ENCODE measurements around the gene UPF1.
A peak's percentile ranks its signal among the peaks of the same experiment; 100 is the strongest.

The UPF1 gene

GRCh38 chr19:18865106-18865972 is 33.6 kb downstream of the UPF1 start:
- TF ChIP-seq CTCF (IDR thresholded peaks at IDR 0.05) = no peak
- no peaks in the 10 kb centered on the region for H3K9me3 ChIP-seq
- H3K4me3 ChIP-seq = no peak overlapping the region
- no peak overlapping the region for H3K27ac ChIP-seq
- intact Hi-C loops (cut with DNase I; ENCODE audit: low total_unique reads) = no loop called here
- H3K27me3 ChIP-seq = peaks cover 0 to 20% of the 10 kb centered on the region in 2 donors
- H3K36me3 ChIP-seq = peaks cover 75 to 84% (median 80%) of the 10 kb centered on the region in 3 donors
- DNase-seq = no peak
- peaks cover 0 to 16% (median 10%) of the 10 kb centered on the region in 4 donors for H3K4me1 ChIP-seq

- Histone ChIP-seq H3K4me3 (no peak overlapping the region), H3K27ac (no peak overlapping the region), H3K27me3 (peaks cover 0 to 20% of the 10 kb centered on the region in 2 donors), H3K4me1 (peaks cover 0 to 16% (median 11%) of the 10 kb centered on the region in 4 donors), H3K36me3 (peaks cover 67 to 76% (median 71%) of the 10 kb centered on the region in 3 donors), H3K9me3 (no peaks in the 10 kb centered on the region)
- DNase-seq = no peak
- peak; percentile 91 to 93 for TF ChIP-seq CTCF (IDR thresholded peaks at IDR 0.05)
- intact Hi-C loops (cut with DNase I; ENCODE audit: low total_unique reads) = no loop called here
These were observed 34.4 kb downstream of the UPF1 start for GRCh38 chr19:18865973-18866799.

GRCh38 chr19:18866800-18867123 is 35.0 kb downstream of the UPF1 start:
- Histone ChIP-seq H3K27me3 (peaks cover 0 to 20% of the 10 kb centered on the region in 2 donors), H3K4me3 (no peak overlapping the region), H3K36me3 (peaks cover 61 to 70% (median 65%) of the 10 kb centered on the region in 3 donors), H3K4me1 (peaks cover 0 to 16% (median 11%) of the 10 kb centered on the region in 4 donors), H3K27ac (no peak overlapping the region), H3K9me3 (no peaks in the 10 kb centered on the region)
- no peak for DNase-seq
- intact Hi-C loops (cut with DNase I; ENCODE audit: low total_unique reads) = no loop called here
- TF ChIP-seq CTCF (IDR thresholded peaks at IDR 0.05) = no peak

- Histone ChIP-seq H3K36me3 (peaks cover 57 to 66% (median 61%) of the 10 kb centered on the region in 3 donors), H3K27ac (no peak overlapping the region), H3K27me3 (peaks cover 0 to 20% of the 10 kb centered on the region in 2 donors), H3K4me3 (no peak overlapping the region), H3K4me1 (peaks cover 0 to 16% (median 11%) of the 10 kb centered on the region in 4 donors), H3K9me3 (no peaks in the 10 kb centered on the region)
- TF ChIP-seq CTCF (IDR thresholded peaks at IDR 0.05) = no peak
- no peak for DNase-seq
- intact Hi-C loops (cut with DNase I; ENCODE audit: low total_unique reads) = no loop called here
These were observed 35.4 kb downstream of the UPF1 start for GRCh38 chr19:18867199-18867598.

GRCh38 chr19:18867751-18868150 is 36.0 kb downstream of the UPF1 start:
- no peak overlapping the region for H3K27ac ChIP-seq
- intact Hi-C loops (cut with DNase I; ENCODE audit: low total_unique reads) = no loop called here
- peaks cover 0 to 16% (median 11%) of the 10 kb centered on the region in 4 donors for H3K4me1 ChIP-seq
- DNase-seq = no peak
- no peaks in the 10 kb centered on the region for H3K9me3 ChIP-seq
- no peak overlapping the region for H3K4me3 ChIP-seq
- peaks cover 0 to 20% of the 10 kb centered on the region in 2 donors for H3K27me3 ChIP-seq
- H3K36me3 ChIP-seq = peaks cover 51 to 60% (median 55%) of the 10 kb centered on the region in 3 donors
- TF ChIP-seq CTCF (IDR thresholded peaks at IDR 0.05) = no peak
